Osteoblast (primary cell): ENCODE measurements around the gene SND1. TPM values are rescaled to one million over a fixed set of nuclear protein-coding genes. Genes with fewer than 3 reads are reported as not detected.

Experiments
- DNase-seq: peaks from one replicate; pipeline ENCODE4 v3.0.0; 2011; ENCODE audit warnings: low spot score, mixed read lengths; ENCODE audit not compliant: insufficient read length; ENCODE audit errors: missing footprints
- H2AFZ ChIP-seq: 2 replicates; pipeline ENCODE4 v1.6.0; 2011; ENCODE audit warnings: mild to moderate bottlenecking, low read length
- H3K27ac ChIP-seq: 2 replicates; pipeline ENCODE4 v1.5.1; 2011; ENCODE audit warnings: mild to moderate bottlenecking, low read depth, low read length, moderate library complexity
- H3K27me3 ChIP-seq: 2 replicates; pipeline ENCODE4 v1.6.0; 2012; ENCODE audit warnings: mild to moderate bottlenecking, control low read depth, inconsistent platforms, low read length, moderate library complexity; ENCODE audit not compliant: insufficient read depth
- H3K36me3 ChIP-seq: 2 replicates; pipeline ENCODE4 v1.5.1; 2011; ENCODE audit warnings: mild to moderate bottlenecking, low read length, control low read depth, moderate library complexity; ENCODE audit not compliant: insufficient read depth
- H3K4me1 ChIP-seq: 2 replicates; pipeline ENCODE4 v1.5.1; 2011; ENCODE audit warnings: mild to moderate bottlenecking, low read length, control low read depth, moderate library complexity; ENCODE audit not compliant: insufficient read depth
- H3K4me2 ChIP-seq: 2 replicates; pipeline ENCODE4 v1.6.0; 2011; ENCODE audit warnings: mild to moderate bottlenecking, low read length; ENCODE audit not compliant: insufficient read depth
- H3K4me3 ChIP-seq: fragments of 200-600 bp; sonication (generic); 3 replicates; pipeline ENCODE4 v1.5.1; 2012; ENCODE audit warnings: mild to moderate bottlenecking, low read length, inconsistent platforms; ENCODE audit not compliant: insufficient read depth
- H3K79me2 ChIP-seq: 2 replicates; pipeline ENCODE4 v1.6.0; 2012; ENCODE audit warnings: mild to moderate bottlenecking, low read length, control low read depth, inconsistent platforms; ENCODE audit not compliant: insufficient read depth
- H3K9me3 ChIP-seq: 2 replicates; pipeline ENCODE4 v1.5.1; 2011; ENCODE audit warnings: low read depth, low read length, control low read depth
- H4K20me1 ChIP-seq: 2 replicates; pipeline ENCODE4 v1.6.0; 2012; ENCODE audit warnings: mild to moderate bottlenecking, low read length, control low read depth; ENCODE audit not compliant: insufficient read depth
- total RNA-seq: library from RNA; depleted of rRNA; stranded (reverse); fragments of >200 nt; gene quantifications from 2 replicates; pipeline ENCODE4 v1.2.3, GENCODE V29; 2012
- TF ChIP-seq, protein P1 (sequence below): IDR thresholded peaks from 2 replicates; pipeline ENCODE4 v1.5.1; 2011; ENCODE audit warnings: mild to moderate bottlenecking, low read depth, low read length, moderate library complexity; ENCODE audit errors: extremely low read depth

The SND1 gene
- total RNA-seq, 1 donor, result 257 TPM

DNA sequence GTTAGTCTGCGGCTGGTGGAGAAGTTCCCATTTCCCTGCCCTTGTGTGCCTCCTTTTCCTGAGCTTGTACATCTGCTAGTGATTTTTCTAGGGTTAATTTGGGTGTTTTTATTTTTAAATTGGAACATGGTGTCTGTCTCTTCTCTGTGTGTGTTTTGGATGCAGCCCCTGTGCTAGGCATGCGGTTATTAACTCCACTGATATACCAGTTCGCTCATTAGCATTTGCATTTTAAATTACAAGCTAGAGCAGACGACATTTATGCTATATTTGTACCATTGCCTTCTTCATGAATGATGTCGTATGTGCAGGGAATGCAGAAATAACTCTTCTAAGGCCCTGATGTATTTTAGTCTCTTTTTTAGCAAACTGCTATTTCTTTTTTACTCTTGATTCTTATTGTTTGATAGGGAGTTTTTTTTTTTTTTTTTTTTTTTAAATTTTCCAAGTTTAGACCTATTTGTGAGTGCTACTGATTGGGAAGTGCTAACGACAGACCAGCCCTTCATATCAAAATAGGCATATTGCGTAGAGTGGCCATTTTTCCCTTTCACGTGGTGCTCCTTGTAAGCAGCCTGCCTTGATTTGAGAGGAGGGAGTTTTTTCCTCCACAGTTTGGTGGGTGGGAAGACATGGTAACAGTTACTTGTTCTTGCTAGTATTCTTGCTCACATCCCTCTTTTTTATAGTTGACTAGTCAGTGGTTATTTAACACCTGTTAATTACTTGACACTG lies 289.6 kb downstream of the SND1 start:
- Histone ChIP-seq H3K4me3 (no peak overlapping the region), H3K4me1 (peaks cover 32% of the 10 kb centered on the region), H3K4me2 (no peak overlapping the region), H3K27ac (no peak overlapping the region), H3K27me3 (no peaks in the 10 kb centered on the region), H3K9me3 (no peaks in the 10 kb centered on the region), H4K20me1 (peaks cover 21% of the 10 kb centered on the region), H2AFZ (no peak overlapping the region), H3K36me3 (peaks cover 19% of the 10 kb centered on the region), H3K79me2 (peaks cover 48% of the 10 kb centered on the region)
- no peak for DNase-seq
- TF ChIP-seq, protein P1, sequence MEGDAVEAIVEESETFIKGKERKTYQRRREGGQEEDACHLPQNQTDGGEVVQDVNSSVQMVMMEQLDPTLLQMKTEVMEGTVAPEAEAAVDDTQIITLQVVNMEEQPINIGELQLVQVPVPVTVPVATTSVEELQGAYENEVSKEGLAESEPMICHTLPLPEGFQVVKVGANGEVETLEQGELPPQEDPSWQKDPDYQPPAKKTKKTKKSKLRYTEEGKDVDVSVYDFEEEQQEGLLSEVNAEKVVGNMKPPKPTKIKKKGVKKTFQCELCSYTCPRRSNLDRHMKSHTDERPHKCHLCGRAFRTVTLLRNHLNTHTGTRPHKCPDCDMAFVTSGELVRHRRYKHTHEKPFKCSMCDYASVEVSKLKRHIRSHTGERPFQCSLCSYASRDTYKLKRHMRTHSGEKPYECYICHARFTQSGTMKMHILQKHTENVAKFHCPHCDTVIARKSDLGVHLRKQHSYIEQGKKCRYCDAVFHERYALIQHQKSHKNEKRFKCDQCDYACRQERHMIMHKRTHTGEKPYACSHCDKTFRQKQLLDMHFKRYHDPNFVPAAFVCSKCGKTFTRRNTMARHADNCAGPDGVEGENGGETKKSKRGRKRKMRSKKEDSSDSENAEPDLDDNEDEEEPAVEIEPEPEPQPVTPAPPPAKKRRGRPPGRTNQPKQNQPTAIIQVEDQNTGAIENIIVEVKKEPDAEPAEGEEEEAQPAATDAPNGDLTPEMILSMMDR, result no peak

DNA sequence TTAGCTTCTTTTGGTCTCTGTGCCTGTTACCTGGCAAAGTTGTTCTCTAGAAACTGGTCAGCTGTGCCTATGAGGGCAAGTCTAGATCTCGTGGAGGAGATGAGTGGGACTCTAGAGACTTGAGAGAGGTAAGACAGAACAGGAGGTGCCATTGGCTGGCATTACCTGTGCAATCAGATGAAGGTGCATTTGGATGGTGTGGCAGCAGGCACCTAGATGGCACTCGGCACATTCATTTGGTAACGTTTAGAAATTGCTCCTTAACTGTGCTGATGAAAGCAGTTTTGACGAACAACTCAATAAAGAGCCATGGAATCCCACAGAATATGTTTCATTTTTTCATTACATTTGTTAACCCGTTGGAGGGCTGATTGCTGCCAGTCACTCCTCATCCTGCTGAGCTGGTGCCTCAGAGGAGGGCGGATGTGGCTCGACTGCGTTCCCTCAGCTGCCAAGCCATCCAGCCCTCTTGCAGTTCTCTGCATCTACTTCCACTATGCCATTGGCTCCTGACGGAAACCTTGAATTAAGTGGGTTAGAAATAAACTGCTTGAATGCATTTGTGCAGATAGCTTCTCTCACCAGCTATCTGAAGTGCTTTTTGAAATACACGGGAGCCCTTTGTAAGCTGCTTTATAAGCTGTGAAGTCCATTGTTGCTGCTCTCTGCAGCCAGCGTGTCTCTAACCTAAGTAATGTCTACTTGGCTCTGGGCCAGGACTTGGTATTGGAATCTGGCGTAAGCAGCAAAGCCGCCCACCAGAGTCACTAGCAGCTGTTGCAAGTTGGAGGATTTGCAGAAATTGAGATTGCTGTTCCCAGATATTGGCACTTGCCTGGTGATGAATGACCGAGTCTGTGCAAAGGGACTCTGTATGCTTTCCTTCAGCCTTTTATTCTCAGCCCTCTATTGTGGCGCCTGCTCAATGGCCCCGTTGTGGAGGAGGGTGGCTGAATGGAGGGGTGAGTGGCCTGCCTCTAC lies 291.8 kb downstream of the SND1 start:
- peaks cover 26% of the 10 kb centered on the region for H3K4me1 ChIP-seq
- DNase-seq, result no peak
- H3K79me2 ChIP-seq, result peaks cover 46% of the 10 kb centered on the region
- H3K9me3 ChIP-seq, result no peaks in the 10 kb centered on the region
- no peak overlapping the region for H3K4me2 ChIP-seq
- peaks cover 18% of the 10 kb centered on the region for H3K36me3 ChIP-seq
- no peak overlapping the region for H3K27ac ChIP-seq
- no peak overlapping the region for H2AFZ ChIP-seq
- peaks cover 21% of the 10 kb centered on the region for H4K20me1 ChIP-seq
- no peaks in the 10 kb centered on the region for H3K27me3 ChIP-seq
- TF ChIP-seq, protein P1, result no peak
- no peak overlapping the region for H3K4me3 ChIP-seq

DNA sequence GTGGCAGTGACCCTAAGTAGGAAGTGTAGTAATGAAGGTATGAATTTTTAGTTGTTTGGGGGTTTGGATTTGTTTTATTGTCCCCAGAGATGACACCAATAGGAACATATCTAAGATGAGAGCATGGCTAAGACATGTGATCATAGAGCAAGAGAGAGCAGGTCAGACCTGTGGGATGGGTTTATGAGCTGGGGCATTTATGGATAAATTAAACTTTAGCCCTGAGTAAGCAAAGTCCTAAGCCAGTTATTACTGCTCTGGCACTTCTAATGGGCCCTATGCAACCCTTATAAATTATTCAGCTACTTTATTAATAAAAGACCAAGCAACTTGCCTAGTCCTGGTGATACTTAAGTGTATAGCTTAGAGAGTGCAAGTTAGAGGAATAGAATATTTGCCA lies 294.1 kb downstream of the SND1 start:
- no peak for DNase-seq
- Histone ChIP-seq H3K9me3 (no peaks in the 10 kb centered on the region), H3K27ac (no peak overlapping the region), H3K4me3 (no peak overlapping the region), H3K79me2 (peaks cover 26% of the 10 kb centered on the region), H4K20me1 (peaks cover 13% of the 10 kb centered on the region), H3K4me2 (no peak overlapping the region), H3K27me3 (no peaks in the 10 kb centered on the region), H3K4me1 (peaks cover 18% of the 10 kb centered on the region), H3K36me3 (peaks cover 15% of the 10 kb centered on the region), H2AFZ (no peak overlapping the region)
- TF ChIP-seq, protein P1, result no peak

DNA sequence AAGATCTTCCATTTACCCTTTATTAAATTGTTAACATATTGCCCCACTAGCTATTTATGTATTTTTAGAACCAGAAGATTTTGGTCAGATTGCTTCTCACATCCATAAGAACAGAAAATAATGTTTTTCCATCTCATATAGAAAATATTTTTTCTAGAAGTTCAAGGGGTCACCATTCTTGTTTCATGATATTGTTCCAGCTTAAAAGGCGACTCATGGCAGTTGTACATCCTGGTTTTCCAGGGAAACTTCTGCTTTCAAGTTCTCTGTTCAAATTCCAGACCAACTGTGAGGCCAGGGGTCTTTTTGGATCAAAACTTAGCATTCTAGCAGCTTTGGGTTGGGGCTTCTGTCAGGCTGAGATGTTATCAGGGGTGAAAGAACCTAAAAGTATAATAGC lies 294.9 kb downstream of the SND1 start:
- no peak for DNase-seq
- Histone ChIP-seq H2AFZ (no peak overlapping the region), H3K27ac (no peak overlapping the region), H3K79me2 (peaks cover 21% of the 10 kb centered on the region), H3K27me3 (no peaks in the 10 kb centered on the region), H3K9me3 (no peaks in the 10 kb centered on the region), H3K4me3 (no peak overlapping the region), H3K36me3 (peaks cover 15% of the 10 kb centered on the region), H3K4me2 (no peak overlapping the region), H4K20me1 (peaks cover 13% of the 10 kb centered on the region), H3K4me1 (peaks cover 18% of the 10 kb centered on the region)
- TF ChIP-seq, protein P1, result no peak
